Measurements from ENCODE around the gene VENTX.

Gene VENTX

DNA sequence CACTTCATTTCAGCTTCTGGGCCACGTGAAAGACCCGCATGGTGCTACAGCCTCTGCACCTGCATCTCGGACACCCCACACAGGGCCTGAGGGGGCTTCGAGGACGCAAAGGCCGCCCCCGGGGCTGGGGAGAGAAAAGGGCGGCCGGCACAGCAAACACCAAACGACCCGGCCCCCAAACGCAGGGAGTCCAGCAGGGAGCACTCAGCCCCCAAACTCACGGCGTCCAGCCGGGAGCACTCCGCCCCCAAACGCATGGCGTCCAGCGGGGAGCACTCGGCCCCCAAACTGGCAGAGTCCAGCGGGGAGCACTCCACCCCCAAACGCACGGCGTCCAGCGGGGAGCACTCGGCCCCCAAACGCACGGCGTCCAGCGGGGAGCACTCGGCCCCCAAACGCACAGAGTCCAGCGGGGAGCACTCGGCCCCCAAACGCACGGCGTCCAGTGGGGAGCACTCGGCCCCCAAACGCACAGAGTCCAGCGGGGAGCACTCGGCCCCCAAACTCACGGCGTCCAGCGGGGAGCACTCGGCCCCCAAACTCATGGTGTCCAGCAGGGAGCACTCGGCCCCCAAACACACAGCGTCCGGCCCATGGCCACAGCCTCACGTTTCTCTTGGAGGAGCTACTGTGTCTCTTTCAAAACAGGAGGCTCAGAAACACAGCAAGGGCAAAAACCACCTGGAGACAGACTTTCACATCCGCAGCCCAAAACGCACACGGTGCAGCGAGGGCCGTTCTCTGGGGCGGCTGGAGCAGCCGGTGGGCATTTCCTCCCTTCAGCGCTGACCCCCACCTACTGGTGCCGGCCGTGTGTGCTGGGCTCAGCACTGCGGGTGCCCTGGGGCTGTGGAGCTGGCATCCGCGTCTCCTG, 34.6 kb upstream of the VENTX start:
- DNase-seq: no peak

DNA sequence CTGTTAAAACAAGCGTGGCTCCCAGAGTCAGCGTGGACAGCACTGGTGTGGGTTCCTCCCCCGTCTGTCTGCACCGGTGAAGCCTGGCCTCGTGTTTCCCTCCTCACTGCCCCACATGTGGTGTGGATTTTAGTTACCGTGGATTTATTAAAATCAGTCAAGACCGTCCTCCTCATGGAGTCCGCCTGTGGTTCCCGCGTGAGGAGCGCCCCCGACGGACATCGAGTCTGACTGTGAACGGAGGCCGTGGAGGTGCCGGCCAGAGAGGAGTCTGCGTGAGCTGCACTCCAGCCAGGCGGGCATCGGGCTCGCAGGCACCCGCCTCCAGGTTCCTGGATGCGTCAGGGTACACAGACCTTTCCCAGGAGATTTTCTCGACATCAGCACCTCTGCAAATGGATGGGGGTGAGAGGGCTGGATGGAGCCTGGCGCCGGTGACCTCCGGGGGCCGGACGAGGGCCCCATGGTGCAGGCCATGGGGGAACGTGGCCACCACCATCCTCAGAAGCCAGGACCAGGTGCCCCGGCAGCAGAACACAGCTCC, 33.9 kb upstream of the VENTX start:
- no peak for DNase-seq

DNA sequence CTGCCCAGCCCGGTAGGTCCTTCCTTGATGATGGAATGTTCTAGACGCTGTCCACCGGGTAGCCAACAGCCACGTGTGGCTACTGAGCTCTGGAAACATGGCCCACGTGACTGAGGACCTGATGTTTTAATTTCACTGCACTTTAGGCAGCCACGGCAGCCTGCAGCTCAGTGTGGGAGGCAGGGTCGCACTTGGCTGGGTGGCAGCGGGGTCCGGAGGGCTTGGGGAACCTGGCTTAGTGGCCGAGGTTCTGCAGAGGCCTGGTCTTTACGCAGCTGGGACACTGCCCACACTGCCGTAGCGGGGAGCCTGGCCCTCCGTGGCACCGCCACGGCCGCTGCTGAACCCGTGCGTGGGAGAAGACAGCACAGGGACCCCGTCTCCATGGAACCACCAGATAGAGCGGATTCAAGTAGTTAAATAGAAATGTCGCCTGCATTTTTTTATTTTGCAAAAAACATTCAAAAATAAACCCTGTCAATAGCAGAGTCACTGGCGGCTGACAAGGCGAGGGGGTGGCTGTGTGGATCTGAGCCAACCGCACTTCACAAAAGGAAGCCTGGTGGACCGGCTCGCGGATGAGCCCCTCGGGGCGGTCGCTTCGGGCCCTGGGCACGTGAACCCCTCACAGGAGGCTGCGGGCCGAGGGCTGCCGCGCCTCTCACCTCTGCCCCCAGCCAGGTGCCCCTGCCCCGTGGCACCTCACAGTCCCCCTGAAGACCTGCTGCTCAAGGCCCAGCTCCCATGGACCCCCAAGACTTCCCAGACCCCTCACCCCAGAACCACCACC, 33.2 kb upstream of the VENTX start:
- DNase-seq: no peak

DNA sequence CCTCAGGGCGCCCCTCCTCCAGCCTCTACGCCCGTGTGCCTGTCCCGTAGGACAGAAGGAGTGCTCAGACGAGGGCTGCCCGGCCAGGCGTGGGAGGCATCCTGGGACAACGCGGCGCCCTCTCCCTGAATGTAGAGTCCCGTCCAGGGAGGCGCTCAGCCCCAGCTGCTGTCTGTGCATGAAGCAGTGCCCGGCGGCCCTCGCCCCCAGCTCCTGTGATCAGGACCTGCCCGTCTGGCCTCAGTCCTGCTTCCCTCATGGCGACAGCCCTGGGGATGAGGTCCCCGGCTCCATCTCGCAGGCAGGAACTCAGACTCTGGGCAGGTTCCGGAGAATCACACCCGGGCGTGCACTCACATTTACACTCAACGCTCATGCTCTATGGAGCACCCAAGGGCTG, 32.5 kb upstream of the VENTX start:
- peak in 1 of 14 donors; percentile 2 for DNase-seq

DNA sequence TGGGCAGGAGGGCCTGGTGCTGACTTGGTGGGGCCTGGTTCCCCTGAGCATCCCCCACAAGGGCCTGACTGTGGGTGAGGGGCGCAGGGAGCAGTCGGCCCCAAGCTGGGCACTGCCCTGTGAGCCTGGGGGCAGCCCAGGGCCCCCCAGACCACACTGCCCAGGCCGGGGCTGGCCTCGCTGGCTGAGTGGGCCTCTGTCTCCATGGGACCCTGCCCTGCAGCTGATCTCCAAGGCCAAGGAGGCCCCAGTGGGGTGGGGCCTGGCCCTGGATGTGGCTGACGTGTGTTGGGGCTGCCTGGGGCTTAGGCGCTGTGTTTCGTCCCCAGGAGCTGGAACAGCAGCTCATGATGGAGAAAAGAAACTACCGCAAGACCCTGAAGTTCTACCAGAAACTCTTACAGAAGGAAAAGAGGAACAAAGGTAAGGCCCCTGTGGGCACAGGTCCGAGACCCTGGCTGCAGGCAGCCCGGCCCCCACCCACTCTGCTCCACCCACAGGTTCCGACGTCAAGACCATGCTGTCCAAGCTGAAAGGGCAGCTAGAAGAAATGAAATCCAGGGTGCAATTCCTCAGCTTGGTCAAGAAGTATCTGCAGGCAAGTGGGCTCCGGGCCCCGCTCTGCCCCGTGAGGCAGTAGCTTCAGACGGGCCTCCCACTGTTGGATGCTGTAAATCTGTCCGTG, 31.2 kb upstream of the VENTX start:
- DNase-seq: no peak

DNA sequence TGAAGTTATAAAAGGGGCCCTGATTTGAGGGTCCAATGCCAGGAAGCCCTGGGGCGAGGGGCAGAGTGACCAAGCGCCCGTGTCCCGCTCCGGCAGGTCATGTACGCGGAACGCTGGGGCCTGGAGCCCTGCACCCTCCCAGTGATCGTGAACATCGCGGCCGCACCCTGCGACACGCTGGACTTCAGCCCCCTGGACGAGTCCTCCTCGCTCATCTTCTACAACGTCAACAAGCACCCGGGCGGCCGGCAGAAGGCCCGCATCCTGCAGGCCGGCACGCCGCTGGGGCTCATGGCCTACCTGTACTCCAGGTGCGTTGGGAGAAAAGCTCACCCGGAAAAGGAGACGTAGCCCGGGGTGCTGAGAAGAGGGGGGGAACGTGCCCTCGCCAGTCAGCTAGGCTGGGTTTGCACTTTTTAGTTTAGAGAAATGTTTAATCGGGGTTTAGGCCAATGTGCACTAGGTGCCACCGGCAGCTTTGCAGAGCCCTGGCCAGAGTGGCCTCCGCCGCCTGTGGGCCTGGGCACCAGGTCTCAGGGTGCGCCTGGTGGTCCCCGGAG, 30.5 kb upstream of the VENTX start:
- no peak for DNase-seq

DNA sequence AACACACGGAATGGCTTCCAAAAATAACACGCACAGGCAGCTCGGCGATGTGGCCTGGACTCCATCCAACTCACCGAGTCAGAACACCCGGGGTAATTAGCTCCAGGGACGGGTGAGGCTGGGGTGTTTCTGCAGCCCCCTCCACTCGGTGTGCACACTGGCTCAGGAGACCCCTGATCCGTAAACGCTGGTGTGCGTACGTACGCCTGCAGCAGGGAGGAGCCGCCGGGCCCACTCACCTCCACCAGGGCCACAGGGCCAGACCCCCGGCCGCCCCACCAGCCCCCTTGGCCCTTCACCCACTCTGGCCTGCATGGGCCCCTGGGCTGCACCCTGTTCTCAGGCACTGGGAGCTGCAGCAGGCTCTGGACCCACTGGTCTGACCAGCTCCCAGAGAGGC, 30.0 kb upstream of the VENTX start:
- DNase-seq: no peak

DNA sequence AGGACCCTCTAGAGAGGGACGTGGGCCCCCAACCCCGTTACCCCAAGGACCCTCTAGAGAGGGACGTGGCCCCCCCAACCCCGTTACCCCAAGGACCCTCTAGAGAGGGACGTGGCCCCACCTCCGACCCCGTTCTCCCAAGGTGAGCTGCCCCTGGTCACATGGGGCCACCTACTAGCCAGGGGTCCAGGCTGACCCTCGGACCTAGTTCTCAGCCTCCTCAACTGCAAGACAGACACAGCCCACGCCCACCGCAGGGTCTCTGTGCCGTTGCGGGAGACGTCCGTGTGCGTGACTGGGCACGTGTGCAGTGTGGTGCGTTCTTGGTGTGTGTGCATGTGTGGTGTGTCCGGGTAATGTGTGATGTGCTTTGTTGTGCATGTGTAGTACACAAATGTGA, 29.2 kb upstream of the VENTX start:
- DNase-seq: no peak

DNA sequence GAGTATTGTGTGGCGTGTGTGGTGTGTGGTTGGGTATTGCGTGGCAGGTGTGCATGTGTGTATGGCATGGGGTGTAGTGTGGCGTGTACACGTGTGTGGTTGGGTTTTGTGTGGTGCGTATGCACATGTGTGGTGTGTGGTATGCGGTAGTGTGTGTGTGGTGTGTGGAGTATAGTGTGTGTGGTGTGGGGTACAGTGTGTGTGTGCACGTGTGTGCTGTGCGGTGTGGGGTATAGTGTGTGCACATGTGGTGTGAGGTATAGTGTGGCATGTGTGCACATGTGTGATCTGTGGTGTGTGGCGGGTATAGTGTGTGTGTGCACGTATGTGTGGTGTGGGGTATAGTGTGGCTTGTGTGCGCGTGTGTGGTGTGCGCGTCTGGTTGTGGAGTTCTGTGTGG, 28.5 kb upstream of the VENTX start:
- DNase-seq: no peak

DNA sequence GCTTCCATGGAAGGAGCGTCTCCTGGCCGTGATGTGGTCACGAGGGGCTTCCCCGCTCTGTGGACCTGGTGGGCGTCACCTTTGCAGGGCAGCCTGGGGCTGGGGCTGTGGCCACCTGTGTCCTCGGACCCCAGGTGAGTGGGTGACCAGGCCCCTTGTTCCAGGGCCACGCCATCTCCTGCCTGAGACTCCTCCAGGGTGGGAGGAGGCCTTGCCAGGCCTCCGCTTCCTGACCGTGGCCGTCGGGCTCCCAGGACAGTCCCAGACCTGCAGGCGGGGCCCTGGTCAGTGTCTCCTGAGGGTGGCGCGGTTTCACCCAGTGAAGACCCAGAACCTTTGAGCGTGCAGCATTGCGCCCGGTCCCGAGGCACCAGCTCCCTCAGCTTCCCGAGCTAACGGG, 28.0 kb upstream of the VENTX start:
- DNase-seq: no peak

DNA sequence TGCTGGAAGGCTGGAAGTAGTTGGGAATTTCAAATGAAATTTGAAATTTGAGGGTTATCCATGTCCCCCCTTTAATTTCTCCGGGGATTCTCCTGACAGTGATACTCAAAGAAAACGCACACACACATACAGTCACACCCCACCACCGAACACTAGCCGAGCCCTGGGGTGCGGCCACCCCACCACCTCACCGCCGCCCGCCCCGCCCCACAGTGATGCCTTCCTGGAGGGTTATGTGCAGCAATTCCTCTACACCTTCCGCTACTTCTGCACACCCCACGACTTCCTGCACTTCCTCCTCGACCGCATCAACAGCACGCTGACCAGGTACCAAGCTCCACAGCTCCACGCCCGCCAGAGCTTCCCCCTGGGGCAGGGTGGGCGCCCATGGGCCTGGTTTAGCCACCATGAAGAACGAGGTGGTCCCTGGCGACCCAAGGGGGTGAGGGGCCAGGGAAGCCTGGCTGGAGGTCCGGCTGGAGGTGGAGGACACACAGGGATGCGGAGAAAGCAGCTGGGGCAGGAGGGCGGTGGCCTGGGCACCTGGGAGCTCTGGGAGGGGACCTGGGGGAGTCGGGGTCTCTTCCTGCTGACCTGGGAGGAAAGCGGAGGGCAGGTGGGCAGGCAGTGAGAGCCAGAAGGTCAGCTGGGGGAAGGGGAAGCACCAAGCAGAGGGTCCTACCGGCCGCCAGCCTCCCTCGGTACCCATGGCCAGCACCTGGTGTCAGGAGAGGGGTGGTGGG, 27.1 kb upstream of the VENTX start:
- no peak for DNase-seq

DNA sequence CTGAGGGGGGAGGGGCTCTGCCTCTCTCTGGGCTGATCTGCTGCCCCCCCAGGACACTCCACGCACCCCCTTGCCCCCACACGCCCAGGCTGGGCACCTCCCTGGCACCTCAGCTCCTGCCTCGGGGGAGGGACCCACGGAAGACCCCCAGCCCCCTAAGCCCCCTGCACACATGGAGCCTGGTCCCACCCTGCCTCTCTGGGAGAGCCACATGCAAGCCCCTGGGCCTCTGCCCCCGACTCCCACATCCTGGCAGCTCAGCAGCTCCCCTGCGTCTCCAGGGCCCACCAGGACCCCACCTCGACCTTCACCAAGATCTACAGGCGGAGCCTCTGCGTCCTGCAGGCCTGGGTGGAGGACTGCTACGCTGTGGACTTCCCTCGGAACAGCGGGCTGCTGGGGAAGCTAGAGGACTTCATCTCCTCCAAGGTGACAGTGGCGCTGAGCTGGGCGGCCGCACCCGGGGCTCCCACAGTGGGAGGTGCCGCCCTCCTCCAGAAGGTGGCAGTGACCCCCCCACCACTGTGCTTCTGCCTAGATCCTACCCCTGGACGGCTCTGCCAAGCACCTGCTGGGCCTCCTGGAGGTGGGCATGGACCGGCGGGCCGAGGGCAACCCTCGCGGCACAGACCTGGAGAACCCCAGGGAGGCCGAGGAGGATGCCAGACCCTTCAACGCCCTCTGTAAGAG, 26.4 kb upstream of the VENTX start:
- DNase-seq: no peak

DNA sequence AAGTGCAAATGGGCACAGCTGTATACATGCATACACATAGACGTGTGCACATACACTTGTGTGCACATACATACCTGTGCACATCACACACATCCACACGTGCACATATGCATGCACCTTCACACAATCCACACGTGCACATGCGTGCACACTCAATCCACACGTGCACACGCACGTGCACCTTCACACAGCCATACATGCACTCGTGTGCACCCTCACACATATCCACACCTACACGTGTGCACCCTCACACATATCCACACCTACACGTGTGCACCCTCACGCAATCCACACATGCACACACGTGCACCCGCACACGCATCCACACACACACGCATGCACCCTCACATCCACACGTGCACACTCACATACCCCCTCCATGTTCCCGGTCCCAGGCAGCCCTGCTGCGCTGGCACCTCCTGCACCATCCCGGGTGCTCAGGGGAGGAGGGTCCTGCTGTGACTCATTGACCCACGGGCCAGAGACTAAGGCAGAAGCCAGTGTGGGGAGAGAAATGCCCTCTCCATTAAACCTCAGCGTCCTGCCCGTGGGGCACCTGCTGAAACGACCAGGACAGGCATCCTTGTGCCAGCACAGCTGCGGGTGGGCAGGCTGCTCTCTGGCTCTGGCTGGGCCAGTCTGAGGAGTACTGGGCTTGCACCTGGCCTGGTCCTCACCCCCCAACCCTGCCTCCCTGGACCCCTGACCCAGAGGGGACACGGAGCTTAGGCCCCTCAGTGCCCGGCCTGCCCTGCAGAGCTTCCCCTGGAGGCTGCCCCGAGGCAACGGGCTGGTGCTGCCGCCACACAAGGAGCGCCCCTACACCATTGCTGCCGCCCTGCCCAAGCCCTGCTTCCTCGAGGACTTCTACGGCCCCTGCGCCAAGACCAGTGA, 25.4 kb upstream of the VENTX start:
- no peak for DNase-seq

DNA sequence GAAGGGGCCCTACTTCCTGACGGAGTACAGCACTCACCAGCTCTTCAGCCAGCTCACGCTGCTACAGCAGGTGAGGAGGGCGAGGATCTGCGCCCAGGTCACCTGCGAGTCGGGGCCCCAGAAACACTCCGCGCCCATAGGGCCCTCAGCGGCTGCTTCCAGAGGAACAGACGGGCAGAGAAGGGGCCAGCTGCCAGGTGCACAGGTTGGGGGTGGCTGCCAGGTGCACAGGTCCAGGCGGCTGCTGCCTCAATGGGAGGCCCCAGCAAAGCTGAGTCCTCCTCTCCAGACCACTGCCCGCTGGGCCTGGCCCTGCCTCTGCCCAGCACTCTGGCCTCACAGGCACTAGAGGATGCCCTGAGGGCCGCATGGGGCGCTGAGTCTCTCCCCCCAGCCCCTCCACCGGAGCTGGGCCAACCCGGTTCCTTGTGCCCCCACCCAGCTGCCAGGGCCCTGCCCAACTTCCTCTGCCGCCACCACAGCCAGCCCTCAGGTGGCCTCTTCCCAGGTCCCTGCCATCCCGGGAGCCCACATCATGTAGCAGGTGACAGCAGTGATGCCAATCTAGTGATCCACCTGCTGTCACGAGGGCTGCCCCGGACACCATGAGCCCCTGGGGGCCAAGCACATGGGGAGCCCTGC, 24.7 kb upstream of the VENTX start:
- peak in 1 of 14 donors; percentile 36 for DNase-seq

DNA sequence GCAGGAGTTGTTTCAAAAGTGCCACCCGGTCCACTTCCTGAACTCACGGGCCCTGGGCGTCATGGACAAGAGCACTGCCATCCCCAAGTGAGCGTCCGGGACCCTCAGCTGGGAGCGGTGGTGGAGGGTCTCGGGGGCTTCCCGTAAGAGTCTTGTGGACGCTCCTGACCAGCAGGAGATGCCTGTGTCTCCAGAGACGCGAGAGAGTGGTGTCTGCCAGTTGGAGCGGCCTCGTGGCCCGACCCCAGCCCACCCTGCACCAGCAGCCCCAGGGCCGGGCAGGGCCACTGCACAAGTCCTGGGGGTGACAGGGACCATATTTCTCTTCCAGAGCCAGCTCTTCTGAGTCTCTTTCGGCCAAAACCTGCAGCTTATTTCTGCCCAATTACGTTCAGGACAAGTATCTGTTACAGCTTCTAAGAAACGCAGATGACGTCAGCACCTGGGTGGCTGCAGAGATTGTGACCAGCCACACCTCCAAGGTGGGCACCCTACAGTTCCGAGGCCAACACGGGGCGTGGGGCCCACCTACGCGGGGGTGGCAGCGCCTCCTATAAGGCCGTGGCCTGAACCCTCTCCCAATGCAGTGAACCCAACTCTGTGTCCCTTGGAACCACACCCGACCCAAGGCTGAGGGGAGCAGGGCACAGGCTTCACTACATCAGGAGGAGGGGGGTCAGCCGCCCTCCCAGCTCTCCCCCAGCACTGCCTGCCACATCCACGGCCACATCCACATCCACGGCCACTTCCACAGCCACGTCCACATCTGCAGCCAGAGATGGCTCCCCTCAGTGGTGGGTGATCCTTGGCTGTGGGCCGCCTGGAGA, 23.8 kb upstream of the VENTX start:
- no peak for DNase-seq

DNA sequence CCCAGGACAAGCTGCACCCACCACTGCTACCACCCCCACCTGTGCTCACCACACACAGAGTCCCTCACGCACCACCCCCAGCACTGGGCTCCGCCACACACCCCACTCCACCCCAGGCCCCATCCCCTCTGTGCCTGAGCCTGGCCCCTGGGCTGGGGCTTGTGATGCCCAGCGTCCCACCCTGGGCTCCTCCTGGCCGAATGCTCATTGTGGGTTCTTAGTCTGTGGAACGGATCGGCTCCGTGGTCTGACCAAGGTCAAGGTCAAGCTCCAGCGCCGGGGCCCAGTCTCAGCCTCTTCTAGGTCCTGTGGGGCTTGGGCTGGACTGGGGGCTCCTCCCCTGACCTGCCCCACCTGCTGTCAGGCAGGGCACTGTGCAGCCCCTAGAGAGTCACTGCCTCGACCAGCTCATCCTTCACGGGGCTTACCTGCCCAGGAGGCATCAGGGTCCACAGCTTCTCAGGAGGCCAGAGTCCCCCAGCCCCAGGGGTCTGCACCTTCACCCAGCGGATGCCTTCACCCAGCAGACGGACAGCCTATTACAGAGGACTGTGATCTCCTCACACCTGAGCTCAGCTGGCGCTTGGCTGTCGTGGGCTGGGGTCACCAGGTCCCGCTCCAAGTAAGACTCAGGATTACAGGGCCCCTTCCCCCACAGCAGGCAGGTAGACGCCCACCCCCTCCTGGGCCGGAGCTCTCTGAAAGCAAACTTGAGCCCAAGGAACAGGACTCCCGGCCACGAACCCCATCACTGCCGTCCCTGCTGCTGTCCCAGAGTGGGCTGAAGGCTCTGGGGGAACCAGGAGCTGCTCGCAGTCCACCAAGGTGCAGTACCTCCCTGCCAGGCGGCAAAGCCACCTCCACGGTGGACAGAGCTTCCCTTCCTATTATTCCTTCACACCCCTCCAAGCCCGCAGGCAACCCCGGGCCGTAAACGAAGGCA, 22.9 kb upstream of the VENTX start:
- no peak for DNase-seq

DNA sequence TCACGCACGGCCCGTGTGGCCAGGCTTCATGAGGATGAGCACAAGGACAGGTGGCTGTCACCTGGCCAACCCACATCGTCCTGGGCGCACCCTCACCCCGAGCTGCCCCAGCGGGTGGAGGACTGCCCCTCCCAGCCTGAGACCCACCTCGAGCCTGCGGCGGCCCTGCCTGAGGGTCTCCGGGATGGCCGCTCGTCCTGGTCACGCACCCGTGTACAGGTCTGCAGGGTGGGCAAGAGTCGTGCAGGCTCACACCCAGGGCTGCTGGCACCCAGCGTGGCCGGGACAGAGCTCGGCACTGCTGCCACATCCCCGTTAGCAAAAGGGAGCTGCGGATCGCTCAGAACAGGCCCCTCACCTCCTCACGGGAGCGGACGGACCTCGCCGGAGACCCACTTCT, 22.1 kb upstream of the VENTX start:
- DNase-seq: no peak

DNA sequence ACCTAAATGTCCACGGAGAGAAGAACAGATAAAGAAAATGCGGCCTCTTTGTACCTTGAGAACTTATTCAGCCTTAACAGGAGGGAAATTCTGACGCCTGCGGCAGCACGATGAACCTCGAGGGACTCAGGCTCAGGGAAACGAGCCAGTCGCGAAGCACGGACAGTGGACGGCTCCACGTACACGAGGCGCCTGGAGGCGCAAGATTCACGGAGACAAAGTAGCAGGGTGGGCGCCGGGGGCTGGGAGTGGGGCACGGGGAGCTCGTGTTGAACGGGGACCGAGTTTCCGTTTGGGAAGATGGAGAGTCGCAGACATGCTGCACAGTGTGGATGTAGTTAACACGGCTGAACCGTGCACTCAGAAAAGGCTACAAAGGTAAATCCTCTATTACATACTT, 20.9 kb upstream of the VENTX start:
- DNase-seq: no peak

Data from C1 segment of cervical spinal cord (tissue), 14 donors.